Activated CD4-positive, alpha-beta T cell treated with anti-CD3 and anti-CD28 coated beads, Interleukin-2, amount 50 U/mL, for 16 hours (primary cell): ENCODE results near the gene CTSA.
A peak's percentile ranks its signal among the peaks of the same experiment; 100 is the strongest.

Source experiments
- DNase-seq: peaks from one replicate; pipeline ENCODE4 v3.0.0-alpha.2; 2020

CTSA gene

DNA sequence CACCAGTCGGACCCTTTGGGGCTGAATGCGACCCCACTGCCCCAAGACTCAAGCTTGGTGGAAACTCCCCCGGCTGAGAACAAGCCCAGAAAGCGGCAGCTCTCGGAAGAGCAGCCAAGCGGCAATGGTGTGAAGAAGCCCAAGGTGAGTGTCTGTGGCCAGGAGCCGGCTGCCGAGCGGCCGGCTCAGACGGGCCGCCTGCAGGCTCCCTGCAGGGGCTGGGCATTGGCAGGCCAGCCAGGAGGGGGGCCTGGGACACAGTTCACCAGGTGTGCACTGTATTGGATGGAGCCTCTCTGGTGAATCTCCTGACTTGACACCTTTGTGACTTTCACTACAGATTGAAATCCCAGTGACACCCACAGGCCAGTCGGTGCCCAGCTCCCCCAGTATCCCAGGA is 49.3 kb downstream of the CTSA start:
- no peak for DNase-seq

DNA sequence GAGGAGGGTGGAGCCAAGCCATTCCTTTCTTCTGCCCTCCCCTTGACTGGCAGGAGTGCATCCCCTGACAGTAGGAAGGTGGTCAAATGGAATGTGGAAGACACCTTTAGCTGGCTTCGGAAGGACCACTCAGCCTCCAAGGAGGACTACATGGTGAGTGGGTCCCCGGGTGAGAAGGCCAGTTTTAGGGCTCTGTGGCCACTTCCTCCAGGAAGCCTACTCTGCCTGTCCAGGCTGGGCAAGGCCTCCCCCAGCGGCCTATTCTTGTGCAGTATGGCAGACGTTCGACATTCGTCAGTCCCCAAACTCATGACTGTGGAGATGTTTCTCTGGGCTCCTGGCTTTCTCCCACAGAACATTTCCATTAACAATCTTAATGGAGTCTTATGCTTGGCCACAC is 52.5 kb downstream of the CTSA start:
- no peak for DNase-seq

- DNase-seq, result peak; percentile 80
Observed at GRCh38 chr20:45944151-45944964, 53.2 kb downstream of the CTSA start.

- no peak for DNase-seq
Observed at GRCh38 chr20:45944965-45945677, 54.0 kb downstream of the CTSA start.

- DNase-seq, result no peak
Observed at GRCh38 chr20:45945678-45946148, 54.6 kb downstream of the CTSA start.

DNA sequence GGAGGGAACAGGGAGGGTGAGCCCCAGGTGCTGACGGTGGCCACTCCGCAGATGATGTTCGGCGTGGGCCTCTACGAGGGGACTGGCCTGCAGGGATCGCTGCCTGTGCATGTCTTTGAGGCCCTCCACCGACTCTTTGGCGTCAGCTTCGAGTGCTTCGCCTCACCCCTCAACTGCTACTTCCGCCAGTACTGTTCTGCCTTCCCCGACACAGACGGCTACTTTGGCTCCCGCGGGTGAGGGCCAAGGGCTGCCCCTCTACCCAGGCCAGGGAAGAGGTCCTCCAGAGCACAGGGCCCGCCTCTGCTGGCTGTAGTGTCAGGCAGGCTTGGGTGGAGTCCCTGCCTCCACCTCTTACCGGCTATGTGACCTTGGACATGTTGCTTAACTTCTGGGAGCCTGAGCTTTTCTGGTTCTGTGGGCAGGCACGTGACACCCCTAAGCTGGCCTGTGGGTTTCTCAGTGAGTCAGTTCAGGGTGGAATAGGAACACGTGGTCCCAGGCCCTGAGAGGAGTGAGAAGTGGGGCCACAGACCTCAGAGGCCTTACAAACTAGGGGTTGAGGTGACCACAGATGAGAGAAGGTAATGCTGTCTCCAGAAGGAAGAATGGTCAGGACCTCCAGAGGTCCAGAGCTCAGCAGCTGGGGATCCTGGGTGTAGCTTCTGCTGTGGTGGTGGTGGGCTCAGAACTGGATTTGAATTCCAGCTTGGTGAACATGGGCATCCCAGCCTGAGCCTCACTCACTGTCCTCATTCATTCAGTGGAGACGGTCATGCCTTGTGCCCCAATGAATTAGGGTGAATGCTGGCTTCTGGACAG is 55.2 kb downstream of the CTSA start:
- peak; percentile 64 for DNase-seq

GRCh38 chr20:45947110-45947866 is 56.2 kb downstream of the CTSA start:
- no peak for DNase-seq

GRCh38 chr20:45948261-45948733 is 57.2 kb downstream of the CTSA start:
- no peak for DNase-seq
